ENCODE measurements around the gene C13orf46.
A peak's percentile ranks its signal among the peaks of the same experiment; 100 is the strongest.
"Not testable (repeated sequence)": the region's sequence is repeated elsewhere in the genome, so short reads cannot be mapped to it uniquely, and the experiment has no call there.

C13orf46 gene

GRCh38 chr13:113913408-113913807, 60.5 kb downstream of the C13orf46 start:
- not testable (repeated sequence) for DNase-seq

- DNase-seq, result no peak
Observed at GRCh38 chr13:113912596-113912995, 61.3 kb downstream of the C13orf46 start.

GRCh38 chr13:113907635-113908617, 66.0 kb downstream of the C13orf46 start:
- DNase-seq, result no peak

GRCh38 chr13:113906571-113906970, 67.3 kb downstream of the C13orf46 start:
- DNase-seq, result peak in 3 of 56 donors; percentile 12 to 37 (median 28)

- no peak for DNase-seq
Observed at GRCh38 chr13:113905942-113906341, 67.9 kb downstream of the C13orf46 start.

- DNase-seq, result no peak
Observed at GRCh38 chr13:113905018-113905417, 68.9 kb downstream of the C13orf46 start.

GRCh38 chr13:113904411-113904810, 69.5 kb downstream of the C13orf46 start:
- peak in 22 of 56 donors; percentile 6 to 67 (median 30) for DNase-seq

GRCh38 chr13:113903912-113904311, 70.0 kb downstream of the C13orf46 start:
- DNase-seq, result no peak
